HepG2 (cell line): ENCODE data around the gene OR6S1. TPM values are rescaled to one million over a fixed set of nuclear protein-coding genes. Genes with fewer than 3 reads are reported as not detected.

Source experiments
- BHLHE40 ChIP-seq: IDR thresholded peaks from 2 replicates; pipeline ENCODE4 v1.6.1; 2011; ENCODE audit warnings: low read length, improper control_type of control experiment
- CAMTA2 ChIP-seq: sonication (generic); formaldehyde crosslinking; IDR thresholded peaks from 2 replicates; pipeline ENCODE4 v1.4.0; 2020; ENCODE audit warnings: mild to moderate bottlenecking, missing genetic modification reagents, borderline replicate concordance
- CREBL2 ChIP-seq: sonication (generic); formaldehyde crosslinking; IDR thresholded peaks from 2 replicates; pipeline ENCODE4 v1.8.1; 2023; ENCODE audit warnings: missing genetic modification reagents, mild to moderate bottlenecking, borderline replicate concordance
- DMAP1 ChIP-seq: IDR thresholded peaks from 2 replicates; pipeline ENCODE4 v1.6.1; 2016
- ETV5 ChIP-seq: IDR thresholded peaks from 2 replicates; pipeline ENCODE4 v1.6.1; 2018; ENCODE audit warnings: missing biosample characterization, missing genetic modification reagents, inconsistent platforms, borderline replicate concordance
- FIP1L1 ChIP-seq: fragments of 200-400 bp; formaldehyde crosslinking; IDR thresholded peaks from 2 replicates; pipeline ENCODE4 v1.6.1; 2018; ENCODE audit warnings: low read depth, mild to moderate bottlenecking, low read length, moderate library complexity, borderline replicate concordance; ENCODE audit not compliant: insufficient read depth
- FOXP1 ChIP-seq, 2 experiments: fragments of 450-650 bp in 1 of 2; IDR thresholded peaks; 2 replicates each; pipeline ENCODE4 v1.6.1; 2017 to 2018; ENCODE audit warnings: antibody characterized with exemption in 1 of 2
- HMGA1 ChIP-seq: sonication (generic); formaldehyde crosslinking; conservative IDR thresholded peaks from 2 replicates; pipeline ENCODE4 v1.4.0; 2020; ENCODE audit warnings: missing genetic modification reagents
- KLF13 ChIP-seq: sonication (generic); formaldehyde crosslinking; IDR thresholded peaks from 2 replicates; pipeline ENCODE4 v1.4.0; 2020; ENCODE audit warnings: mild to moderate bottlenecking, missing genetic modification reagents
- KMT2B ChIP-seq: IDR thresholded peaks from 2 replicates; pipeline ENCODE4 v1.6.1; 2016; ENCODE audit warnings: missing genetic modification reagents, missing compliant biosample characterization
- MED1 ChIP-seq: sonication (generic); formaldehyde crosslinking; IDR thresholded peaks from 2 replicates; pipeline ENCODE4 v1.4.0; 2020; ENCODE audit warnings: missing genetic modification reagents
- NFIB ChIP-seq: sonication (generic); formaldehyde crosslinking; IDR thresholded peaks from 2 replicates; pipeline ENCODE4 v1.9.0; 2021; ENCODE audit warnings: missing genetic modification reagents, mild to moderate bottlenecking, borderline replicate concordance
- PAF1 ChIP-seq: IDR thresholded peaks from 2 replicates; pipeline ENCODE4 v1.6.1; 2016; ENCODE audit warnings: missing genetic modification reagents, missing compliant biosample characterization
- PITX1 ChIP-seq: sonication (generic); formaldehyde crosslinking; IDR thresholded peaks from 2 replicates; pipeline ENCODE4 v1.5.1; 2020; ENCODE audit warnings: mild to moderate bottlenecking, missing genetic modification reagents
- RFXANK ChIP-seq: IDR thresholded peaks from 2 replicates; pipeline ENCODE4 v1.6.1; 2016
- SP140L ChIP-seq: sonication (generic); formaldehyde crosslinking; IDR thresholded peaks from 2 replicates; pipeline ENCODE4 v1.4.0; 2020; ENCODE audit warnings: missing genetic modification reagents, borderline replicate concordance
- SRSF1 ChIP-seq: fragments of 200-400 bp; formaldehyde crosslinking; optimal IDR thresholded peaks from 2 replicates; pipeline ENCODE3; 2017; ENCODE audit warnings: mild to moderate bottlenecking, low read depth, low read length, moderate library complexity
- SRSF9 ChIP-seq: fragments of 200-400 bp; formaldehyde crosslinking; IDR thresholded peaks from 2 replicates; pipeline ENCODE4 v1.6.1; 2018; ENCODE audit warnings: borderline replicate concordance, mild to moderate bottlenecking, low read depth, low read length; ENCODE audit not compliant: insufficient read depth, poor library complexity, severe bottlenecking
- TAF15 ChIP-seq: fragments of 200-400 bp; formaldehyde crosslinking; IDR thresholded peaks from one replicate; pipeline ENCODE4 v1.6.1; 2018; ENCODE audit warnings: mild to moderate bottlenecking, low read depth, low read length; ENCODE audit not compliant: poor library complexity, severe bottlenecking
- THAP11 ChIP-seq: IDR thresholded peaks from 2 replicates; pipeline ENCODE4 v1.6.1; 2016; ENCODE audit warnings: missing biosample characterization, missing genetic modification reagents
- ZNF264 ChIP-seq: sonication (generic); formaldehyde crosslinking; IDR thresholded peaks from 2 replicates; pipeline ENCODE4 v1.4.0; 2020; ENCODE audit warnings: missing genetic modification reagents
- ZNF343 ChIP-seq: sonication (generic); formaldehyde crosslinking; IDR thresholded peaks from 2 replicates; pipeline ENCODE4 v1.4.0; 2020; ENCODE audit warnings: mild to moderate bottlenecking, missing genetic modification reagents
- ZNF577 ChIP-seq: sonication (generic); formaldehyde crosslinking; IDR thresholded peaks from 2 replicates; pipeline ENCODE4 v1.4.0; 2020; ENCODE audit warnings: mild to moderate bottlenecking, low read depth, missing genetic modification reagents, borderline replicate concordance
- ZNF598 ChIP-seq: sonication (generic); formaldehyde crosslinking; IDR thresholded peaks from 2 replicates; pipeline ENCODE4 v1.5.1; 2020; ENCODE audit warnings: mild to moderate bottlenecking, missing genetic modification reagents, borderline replicate concordance
- ZNF678 ChIP-seq: sonication (generic); formaldehyde crosslinking; IDR thresholded peaks from 2 replicates; pipeline ENCODE4 v1.4.0; 2020; ENCODE audit warnings: mild to moderate bottlenecking, missing genetic modification reagents
- ZNF878 ChIP-seq: sonication (generic); formaldehyde crosslinking; IDR thresholded peaks from 2 replicates; pipeline ENCODE4 v1.8.1; 2023; ENCODE audit warnings: mild to moderate bottlenecking, missing genetic modification reagents, moderate library complexity
- polyA plus RNA-seq, 8 experiments: library from polyadenylated mRNA; depleted of rRNA in 3 of 8; stranded (reverse) in 7 of 8; unstranded in 1 of 8; fragments of >200 nt; fragmentation: Illumina TruSeq in 4 of 8; extraction: Trizol in 4 of 8; gene quantifications; 2 replicates each; pipeline versions ENCODE4 v1.2.1 to v1.2.3, GENCODE V29; 2011 to 2016; ENCODE audit warnings: low read depth in 4 of 8, missing spikeins in 1 of 8, mixed read lengths in 1 of 8; ENCODE audit not compliant: insufficient read depth in 1 of 8
- total RNA-seq, 5 experiments: library from RNA; depleted of rRNA; stranded (reverse); fragments of >200 nt; fragmentation: Illumina TruSeq; extraction: Trizol; gene quantifications; 2 replicates each; pipeline ENCODE4 v1.2.3, GENCODE V29; 2016; ENCODE audit warnings: low read depth in 1 of 5
- TF ChIP-seq, protein P1 (sequence below): IDR thresholded peaks from 2 replicates; pipeline ENCODE4 v1.6.1; 2016; ENCODE audit warnings: missing genetic modification reagents, missing compliant biosample characterization
- TF ChIP-seq, protein P2 (sequence below): sonication (generic); formaldehyde crosslinking; IDR thresholded peaks from 2 replicates; pipeline ENCODE4 v1.4.0; 2020; ENCODE audit warnings: missing genetic modification reagents
- TF ChIP-seq, protein P3 (sequence below): sonication (generic); formaldehyde crosslinking; IDR thresholded peaks from 2 replicates; pipeline ENCODE4 v1.4.0; 2020; ENCODE audit warnings: mild to moderate bottlenecking, missing genetic modification reagents

The OR6S1 gene
- total and polyA plus RNA-seq, 2 of the 13 experiments (the other 11 are each of a cell fraction or from before 2014, with no cell fraction given), result 0.09 TPM; not detected in 1

GRCh38 chr14:20610002-20610765, 31.3 kb downstream of the OR6S1 start (continued):
- TF ChIP-seq SRSF9, result no peak
- TF ChIP-seq ZNF878 (CRISPR knock-in tag), result peak; percentile 93; the same call in 1 of the 2 replicates
- TF ChIP-seq CREBL2 (CRISPR knock-in tag), result no peak
- no peak for TF ChIP-seq TAF15
- TF ChIP-seq PAF1, result no peak
- TF ChIP-seq DMAP1 (CRISPR knock-in tag), result no peak
- TF ChIP-seq ZNF343 (CRISPR knock-in tag), result peak; percentile 69; the same call in 1 of the 2 replicates
- TF ChIP-seq PITX1, result peak; percentile 94
- TF ChIP-seq ZNF264 (CRISPR knock-in tag), result peak; percentile 82; the same call in 1 of the 2 replicates
- TF ChIP-seq ZNF598, result no peak
- no peak for TF ChIP-seq ZNF678 (CRISPR knock-in tag)
- TF ChIP-seq ETV5, result peak; percentile 41; the same call in 1 of the 2 replicates
- no peak for TF ChIP-seq ZNF577 (CRISPR knock-in tag)
- peak; percentile 58 for TF ChIP-seq KMT2B
- TF ChIP-seq, protein P1, sequence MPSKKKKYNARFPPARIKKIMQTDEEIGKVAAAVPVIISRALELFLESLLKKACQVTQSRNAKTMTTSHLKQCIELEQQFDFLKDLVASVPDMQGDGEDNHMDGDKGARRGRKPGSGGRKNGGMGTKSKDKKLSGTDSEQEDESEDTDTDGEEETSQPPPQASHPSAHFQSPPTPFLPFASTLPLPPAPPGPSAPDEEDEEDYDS, result peak; percentile 65
- TF ChIP-seq RFXANK, result no peak
- TF ChIP-seq, protein P2, sequence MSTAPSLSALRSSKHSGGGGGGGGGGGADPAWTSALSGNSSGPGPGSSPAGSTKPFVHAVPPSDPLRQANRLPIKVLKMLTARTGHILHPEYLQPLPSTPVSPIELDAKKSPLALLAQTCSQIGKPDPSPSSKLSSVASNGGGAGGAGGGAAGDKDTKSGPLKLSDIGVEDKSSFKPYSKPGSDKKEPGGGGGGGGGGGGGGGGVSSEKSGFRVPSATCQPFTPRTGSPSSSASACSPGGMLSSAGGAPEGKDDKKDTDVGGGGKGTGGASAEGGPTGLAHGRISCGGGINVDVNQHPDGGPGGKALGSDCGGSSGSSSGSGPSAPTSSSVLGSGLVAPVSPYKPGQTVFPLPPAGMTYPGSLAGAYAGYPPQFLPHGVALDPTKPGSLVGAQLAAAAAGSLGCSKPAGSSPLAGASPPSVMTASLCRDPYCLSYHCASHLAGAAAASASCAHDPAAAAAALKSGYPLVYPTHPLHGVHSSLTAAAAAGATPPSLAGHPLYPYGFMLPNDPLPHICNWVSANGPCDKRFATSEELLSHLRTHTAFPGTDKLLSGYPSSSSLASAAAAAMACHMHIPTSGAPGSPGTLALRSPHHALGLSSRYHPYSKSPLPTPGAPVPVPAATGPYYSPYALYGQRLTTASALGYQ, result no peak
- no peak; the same call in 1 of the 2 replicates for TF ChIP-seq CAMTA2 (CRISPR knock-in tag)
- TF ChIP-seq FIP1L1, result no peak
- no peak for TF ChIP-seq SRSF1
- no peak for TF ChIP-seq HMGA1 (CRISPR knock-in tag)
- no peak for TF ChIP-seq SP140L (CRISPR knock-in tag)
- TF ChIP-seq, protein P3, sequence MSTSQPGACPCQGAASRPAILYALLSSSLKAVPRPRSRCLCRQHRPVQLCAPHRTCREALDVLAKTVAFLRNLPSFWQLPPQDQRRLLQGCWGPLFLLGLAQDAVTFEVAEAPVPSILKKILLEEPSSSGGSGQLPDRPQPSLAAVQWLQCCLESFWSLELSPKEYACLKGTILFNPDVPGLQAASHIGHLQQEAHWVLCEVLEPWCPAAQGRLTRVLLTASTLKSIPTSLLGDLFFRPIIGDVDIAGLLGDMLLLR (CRISPR knock-in tag), result no peak
- TF ChIP-seq BHLHE40, result 0 out of 2 replicates have a peak, but pooled peaks have one; percentile 28
- peak; percentile 55 for TF ChIP-seq MED1 (CRISPR knock-in tag)
- peak; percentile 73 for TF ChIP-seq THAP11
- TF ChIP-seq FOXP1 (IDR thresholded peaks at IDR 0.05), result no peak
- TF ChIP-seq FOXP1 (CRISPR knock-in tag; IDR thresholded peaks at IDR 0.05), result 0 out of 2 replicates have a peak, but pooled peaks have one; percentile 14
- no peak for TF ChIP-seq NFIB (CRISPR knock-in tag)
- no peak for TF ChIP-seq KLF13 (CRISPR knock-in tag)
